Measurements from ENCODE around the gene EFCC1.
"Not testable (repeated sequence)": the region's sequence is repeated elsewhere in the genome, so short reads cannot be mapped to it uniquely, and the experiment has no call there.

EFCC1 gene

DNA sequence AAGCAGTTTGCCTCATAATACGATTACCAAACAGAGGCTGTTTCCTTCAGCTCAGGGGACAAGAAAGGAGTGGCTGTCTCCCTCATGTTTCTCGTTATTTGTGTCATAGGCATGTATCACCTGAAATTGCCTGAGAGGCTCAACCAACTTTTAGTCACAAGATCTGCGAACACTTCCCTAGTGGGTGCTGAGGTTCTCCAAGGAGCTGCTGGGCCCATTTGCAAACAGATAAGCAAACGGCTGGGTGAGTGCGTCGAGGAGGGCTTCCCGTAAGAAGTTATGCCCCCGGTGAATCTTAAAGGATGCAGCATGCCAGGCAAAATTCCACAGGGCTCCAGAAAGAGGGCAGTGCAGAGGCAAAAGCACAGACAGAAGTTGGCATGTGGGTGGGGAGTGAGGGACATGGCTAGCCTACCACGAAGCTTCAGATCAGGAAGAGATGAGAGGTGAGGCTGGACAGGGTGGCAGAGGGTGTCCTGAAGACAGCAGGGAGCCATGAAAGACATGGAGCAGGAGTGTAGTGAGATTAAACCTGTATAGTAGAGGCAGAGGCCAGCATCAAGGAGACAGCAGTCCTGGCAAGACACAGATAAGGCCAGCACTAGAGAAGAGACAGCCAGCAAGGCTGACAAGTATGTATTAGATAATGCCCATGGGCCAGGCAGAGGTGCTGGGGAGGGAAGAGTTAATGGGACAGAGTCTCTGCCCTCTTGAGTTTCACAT, 55.5 kb downstream of the EFCC1 start:
- DNase-seq (ENCODE audit: low spot score), result no peak

DNA sequence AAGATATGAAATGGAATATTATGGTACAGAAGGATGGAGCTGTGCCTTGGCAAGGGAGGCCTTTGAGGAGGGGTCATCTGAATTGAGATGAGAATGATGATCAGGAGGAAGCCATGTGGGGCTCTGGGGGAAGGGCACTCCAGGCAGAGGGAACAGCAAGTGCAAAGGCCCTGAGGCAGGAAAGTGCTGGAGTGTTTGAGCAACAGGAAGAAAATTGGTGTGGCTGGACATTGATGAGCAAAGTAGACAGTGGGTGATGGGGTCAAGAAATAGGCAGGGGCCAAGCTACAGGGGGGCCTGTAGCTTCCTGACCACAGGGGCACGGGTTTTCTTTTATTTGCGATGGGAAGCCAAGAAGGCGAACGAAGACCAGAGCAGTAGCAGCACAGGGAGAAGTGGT, 56.1 kb downstream of the EFCC1 start:
- DNase-seq (ENCODE audit: low spot score), result no peak

DNA sequence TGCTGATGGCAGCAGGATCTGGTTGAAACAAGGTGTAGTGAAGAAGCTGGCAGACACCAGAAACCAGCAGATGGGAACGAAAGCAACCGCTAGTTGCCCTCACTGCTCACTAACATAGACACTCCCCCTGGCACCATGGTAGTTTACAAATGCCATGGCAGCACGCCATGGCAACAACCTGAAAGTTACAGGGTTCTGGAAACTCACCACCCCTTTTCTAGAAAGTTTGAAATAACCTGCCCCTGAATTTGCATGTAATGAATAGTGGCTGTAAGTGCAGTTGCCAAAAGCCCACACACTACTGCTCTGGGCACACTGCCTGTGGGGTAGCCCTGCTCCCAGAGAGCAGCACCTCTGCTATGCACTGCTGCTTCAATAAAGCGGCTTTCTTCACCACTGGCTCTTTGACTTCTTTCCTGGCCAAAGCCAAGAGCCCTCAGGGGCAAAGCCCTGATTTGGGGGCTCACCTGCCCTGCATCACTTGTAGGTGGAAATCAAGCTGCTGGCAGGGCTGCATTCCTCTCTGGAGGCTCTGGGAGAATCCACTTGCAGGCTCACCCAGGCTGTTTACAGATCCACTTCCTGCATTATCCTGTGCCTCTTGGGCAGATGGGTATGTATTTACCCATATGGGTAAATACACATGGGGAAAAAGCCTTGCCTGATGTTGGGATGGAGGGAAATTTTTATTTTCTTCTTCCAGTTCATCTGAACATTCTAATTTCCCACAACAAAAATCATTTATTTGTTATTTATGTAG, 57.5 kb downstream of the EFCC1 start:
- DNase-seq (ENCODE audit: low spot score), result peak; percentile 19

DNA sequence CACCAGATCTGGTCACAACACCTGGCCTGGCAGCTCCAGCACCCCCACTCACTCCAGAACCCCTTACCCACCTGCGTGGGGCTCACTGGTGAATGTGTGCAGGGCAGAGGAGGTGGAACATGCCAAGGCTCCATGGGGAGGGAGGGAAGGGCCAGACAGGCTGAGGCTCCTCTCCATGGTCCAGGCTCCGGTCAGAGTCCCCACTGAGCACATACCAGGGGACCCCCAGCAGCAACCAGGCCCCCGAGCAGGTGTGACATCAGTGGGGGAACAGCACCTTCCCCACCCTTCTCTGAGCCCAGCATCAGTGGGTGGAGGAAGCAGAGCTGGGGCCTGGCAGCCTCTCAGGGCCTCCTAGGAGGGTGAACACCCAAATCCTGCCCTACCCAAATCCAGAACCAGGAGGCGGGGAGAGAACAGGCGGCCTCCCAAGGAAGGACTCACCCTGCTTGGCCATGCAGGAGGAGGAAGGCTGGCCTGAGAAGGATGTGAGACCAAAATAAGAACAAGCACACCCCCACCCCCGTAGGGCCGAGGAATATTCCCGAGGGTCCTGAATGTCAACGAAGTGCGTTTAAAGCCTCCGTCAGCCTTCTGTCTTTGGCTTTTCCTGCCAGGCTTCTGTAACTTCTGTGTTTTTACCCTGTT, 58.3 kb downstream of the EFCC1 start:
- DNase-seq (ENCODE audit: low spot score), result no peak

DNA sequence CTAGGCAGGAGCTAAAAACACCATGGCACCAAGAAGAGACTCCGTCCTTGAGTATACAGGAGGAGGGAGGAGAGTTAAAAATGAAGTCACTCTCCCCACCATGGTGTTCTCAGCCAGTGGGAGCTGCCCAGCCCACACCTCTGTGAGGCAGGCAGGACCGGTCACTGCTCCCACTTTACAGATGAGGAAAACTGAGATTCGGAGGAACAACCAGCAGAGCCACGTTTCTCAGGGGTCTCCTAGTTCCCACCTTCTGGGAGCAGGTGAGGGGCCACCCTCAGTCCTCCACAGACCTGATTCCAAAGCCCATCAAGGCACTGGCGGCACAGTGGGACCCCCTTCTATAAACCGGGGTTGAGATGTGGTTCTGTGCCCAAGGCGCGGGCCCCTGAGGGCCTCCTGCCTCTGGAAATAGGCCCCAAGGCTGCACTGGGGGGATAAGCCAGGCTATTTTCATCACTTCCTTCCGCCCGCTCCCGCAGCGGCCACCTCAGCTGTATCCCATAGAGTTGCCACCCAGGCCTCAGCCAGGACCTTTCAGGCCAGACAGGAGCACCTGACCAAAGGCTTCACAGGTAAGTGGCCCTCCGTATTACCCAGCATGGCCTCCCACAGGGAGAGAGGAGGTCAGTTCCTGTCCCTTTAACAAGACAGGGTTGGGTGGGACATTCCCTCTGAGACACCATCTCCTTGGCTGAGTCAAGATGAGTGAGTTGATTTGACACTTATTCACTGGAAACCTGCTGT, 59.3 kb downstream of the EFCC1 start, which contains the start of gene GP9:
Gene GP9 (plus strand): TSS at position 504 of the 747 bp plus-strand sequence. CDS start 961 bp downstream, outside the sequence.
- no peak for DNase-seq (ENCODE audit: low spot score)

DNA sequence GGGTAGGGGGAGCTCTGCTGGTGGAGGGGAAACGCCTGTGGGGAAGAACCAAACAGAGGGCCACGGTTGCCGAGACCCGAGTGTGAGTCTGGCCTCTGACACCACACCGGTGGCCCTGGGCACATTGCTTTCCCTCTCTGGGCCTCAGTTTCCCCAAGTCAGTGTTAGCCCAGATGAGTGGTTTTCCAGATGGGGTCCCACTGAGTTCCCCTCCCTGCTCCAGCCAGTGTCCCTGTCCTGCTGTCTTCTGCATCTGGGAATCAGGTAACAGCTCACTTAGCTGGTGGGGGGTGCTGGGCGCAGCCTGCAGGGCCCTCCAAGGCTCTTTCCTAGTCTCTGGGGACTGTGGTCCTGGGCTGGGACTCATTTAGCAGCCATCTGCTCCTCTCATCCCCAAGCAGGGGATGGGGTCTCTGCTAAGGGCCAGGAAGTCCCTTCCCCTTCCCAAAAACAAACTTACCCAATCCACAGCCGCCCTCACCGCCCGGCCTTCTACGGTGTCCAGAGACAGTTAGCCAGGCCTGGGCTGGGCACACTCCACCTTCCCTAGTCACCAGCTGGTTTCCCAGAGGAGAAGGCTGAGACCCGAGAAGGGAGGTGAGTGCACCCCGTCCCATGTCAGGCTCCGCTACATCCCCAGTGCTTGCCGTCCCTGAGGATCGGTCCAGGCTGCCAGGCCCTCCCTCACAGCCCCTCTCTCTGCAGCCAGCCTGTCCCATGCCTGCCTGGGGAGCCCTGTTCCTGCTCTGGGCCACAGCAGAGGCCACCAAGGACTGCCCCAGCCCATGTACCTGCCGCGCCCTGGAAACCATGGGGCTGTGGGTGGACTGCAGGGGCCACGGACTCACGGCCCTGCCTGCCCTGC, 60.2 kb downstream of the EFCC1 start:
- no peak for DNase-seq (ENCODE audit: low spot score)

DNA sequence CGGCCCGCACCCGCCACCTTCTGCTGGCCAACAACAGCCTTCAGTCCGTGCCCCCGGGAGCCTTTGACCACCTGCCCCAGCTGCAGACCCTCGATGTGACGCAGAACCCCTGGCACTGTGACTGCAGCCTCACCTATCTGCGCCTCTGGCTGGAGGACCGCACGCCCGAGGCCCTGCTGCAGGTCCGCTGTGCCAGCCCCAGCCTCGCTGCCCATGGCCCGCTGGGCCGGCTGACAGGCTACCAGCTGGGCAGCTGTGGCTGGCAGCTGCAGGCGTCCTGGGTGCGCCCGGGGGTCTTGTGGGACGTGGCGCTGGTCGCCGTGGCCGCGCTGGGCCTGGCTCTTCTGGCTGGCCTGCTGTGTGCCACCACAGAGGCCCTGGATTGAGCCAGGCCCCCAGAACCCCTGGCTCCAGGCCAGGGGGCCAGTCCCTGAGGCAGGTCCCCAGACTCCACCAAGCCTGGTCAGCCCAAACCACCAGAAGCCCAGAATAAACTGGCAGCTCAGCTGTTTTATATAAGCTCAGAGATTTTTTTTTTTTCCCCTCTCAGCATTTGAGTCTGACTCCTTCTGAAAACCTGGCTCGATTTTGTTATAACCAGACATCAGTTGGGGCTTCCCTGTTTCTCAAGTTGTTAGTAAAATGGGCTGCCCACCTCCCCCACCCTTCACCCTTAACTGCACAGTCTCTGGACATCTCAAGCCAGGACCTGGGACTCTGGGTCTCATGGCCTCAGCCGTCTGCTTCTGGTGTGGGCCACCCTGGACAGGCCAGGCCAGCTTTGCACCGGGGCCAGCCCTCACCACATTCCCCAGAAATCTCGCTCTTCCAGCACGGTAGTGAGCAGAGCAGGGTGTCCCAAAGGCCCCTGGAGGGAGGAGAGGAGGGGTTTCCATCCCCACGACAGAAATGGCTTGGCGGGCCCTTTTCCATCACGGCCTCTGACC, 61.1 kb downstream of the EFCC1 start:
- DNase-seq (ENCODE audit: low spot score), result no peak

DNA sequence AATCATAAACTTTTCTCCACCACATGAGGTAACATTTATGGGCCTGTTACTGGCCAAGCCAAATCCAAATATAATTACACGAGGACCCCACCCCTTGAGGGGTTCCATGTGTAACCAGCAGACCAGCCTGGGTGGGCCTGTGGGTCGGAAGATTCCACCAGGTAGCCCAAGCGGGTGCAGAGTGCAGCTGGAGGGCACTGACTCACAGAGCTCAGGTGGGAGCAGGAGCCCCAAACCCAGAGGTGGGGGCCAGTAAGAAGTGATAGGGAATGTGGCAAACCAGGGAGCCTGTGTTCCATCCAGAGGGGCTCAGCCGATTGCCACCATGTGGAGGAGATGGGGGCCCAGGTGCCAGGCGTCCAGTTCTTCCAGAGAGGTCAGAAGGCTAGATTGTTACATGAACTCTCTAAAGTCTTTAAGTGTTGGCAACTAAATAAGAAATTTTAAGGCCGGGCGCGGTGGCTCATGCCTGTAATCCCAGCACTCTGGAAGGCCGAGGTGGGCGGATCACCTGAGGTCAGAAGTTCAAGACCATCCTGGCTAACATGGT, 62.1 kb downstream of the EFCC1 start:
- no peak for DNase-seq (ENCODE audit: low spot score)

DNA sequence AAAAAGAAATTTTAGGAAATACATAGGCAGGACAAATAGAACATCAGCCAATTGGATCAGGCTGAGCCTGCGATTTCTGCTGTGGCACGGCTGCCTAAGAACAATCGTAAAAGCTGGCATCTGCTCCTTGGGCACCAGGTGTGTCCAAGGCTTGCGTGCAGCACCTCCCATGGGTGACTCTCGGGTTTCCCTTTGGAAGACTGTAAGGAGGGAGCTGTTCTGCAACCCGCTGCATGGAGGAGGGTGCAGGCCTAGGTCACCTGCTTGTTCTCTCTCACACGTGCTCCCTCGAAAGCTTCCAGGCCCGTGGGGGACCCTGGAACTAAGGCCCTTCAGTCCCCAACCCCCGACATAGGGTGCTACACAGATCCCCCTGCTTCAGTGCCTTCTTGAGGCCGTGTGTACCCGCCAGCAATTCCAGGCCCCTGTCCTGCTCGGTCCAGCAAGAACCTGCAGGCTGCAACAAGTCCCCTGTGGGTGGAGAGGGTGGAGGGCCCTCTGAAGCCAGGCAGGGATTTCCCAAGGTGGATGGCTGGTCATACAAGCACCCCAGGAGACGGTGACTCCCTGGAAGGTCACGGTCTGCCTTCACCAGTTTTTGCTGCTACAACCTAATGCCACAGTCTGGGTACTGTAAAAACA, 62.9 kb downstream of the EFCC1 start:
- no peak for DNase-seq (ENCODE audit: low spot score)

DNA sequence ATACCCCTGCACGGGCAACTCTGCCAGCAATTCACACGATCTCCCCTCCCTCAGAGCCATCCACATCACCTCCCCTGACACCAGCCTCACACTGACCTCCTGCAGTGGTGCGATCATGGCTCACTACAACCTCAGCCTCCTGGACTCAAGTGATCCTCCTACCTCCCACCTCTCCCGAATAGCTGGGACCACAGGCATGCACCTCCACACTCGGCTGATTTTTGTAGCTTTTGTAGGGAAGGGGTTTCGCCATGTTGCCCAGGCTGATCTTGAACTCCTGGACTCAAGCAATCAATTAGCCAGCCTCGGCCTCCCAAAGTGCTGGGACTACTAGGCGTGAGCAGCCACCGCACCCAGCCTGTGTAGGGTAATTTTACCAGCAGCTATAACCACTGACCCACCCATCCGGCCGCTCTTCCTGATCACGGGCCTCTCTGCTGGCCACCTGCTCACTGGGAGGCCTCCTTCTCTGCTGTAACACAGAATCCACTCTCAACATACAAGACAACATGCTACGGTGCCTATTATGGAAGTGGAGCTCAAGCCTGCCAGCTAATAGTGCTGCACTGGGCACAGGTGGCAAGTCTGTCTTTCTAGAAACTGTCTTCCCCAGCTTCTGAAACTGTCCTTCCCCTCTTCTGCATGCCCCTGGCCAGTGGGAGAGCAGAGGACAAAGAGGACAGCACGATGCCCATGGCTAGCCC, 64.1 kb downstream of the EFCC1 start:
- no peak for DNase-seq (ENCODE audit: low spot score)

DNA sequence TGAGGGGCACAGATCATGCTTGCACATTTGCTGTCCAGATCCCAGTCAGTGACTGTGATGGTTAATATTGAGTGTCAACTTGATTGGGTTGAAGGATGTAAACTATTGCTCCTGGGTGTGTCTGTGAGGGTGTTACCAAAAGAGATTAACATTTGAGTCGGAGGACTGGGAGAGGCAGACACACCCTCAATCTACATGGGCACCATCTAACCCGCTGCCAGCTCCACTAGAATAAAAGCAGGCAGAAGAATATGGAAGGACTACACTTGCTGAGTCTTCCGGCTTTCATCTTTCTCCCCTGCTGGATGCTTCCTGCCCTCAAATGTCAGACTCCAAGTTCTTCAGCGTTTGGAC, 64.6 kb downstream of the EFCC1 start:
- no peak for DNase-seq (ENCODE audit: low spot score)

DNA sequence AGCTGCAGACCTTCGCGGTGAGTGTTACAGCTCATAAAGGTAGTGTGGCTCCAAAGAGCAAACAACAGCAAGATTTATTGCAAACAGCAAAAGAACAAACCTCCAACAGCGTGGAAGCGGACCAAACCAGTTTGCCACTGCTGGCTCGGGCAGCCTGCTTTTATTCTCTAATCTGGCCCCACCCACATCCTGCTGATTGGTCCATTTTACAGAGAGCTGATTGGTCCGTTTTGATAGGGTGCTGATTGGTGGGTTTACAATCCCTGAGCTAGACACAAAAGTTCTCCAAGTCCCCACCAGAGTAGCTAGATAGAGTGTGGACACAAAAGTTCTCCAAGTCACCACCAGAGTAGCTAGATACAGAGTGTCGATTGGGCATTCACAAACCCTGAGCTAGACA, 66.6 kb downstream of the EFCC1 start:
- not testable (repeated sequence) for DNase-seq (ENCODE audit: low spot score)

DNA sequence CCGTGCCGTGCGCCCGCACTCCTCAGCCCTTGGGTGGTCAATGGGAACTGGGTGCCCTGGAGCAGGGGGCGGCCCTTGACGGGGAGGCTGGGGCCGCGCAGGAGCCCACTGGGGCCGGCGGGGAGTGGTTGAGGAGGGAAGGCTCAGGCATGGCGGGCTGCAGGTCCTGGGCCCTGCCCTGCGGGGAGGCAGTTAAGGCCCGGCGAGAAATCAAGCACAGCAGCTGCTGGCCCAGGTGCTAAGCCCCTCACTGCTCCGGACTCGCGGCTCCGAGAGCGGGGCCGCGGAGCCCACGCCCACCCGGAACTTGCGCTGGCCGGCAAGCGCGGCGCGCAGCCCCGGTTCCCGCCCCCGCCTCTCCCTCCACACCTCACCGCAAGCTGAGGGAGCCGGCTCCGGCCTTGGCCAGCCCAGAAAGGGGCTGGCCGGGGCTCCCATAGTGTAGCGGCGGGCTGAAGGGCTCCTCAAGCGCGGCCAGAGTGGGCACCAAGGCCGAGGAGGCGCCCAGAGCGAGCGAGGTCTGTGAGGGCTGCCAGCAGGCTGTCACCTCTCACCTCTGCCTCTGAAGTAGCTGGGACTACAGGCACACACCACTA, 67.3 kb downstream of the EFCC1 start:
- DNase-seq (ENCODE audit: low spot score), result no peak

DNA sequence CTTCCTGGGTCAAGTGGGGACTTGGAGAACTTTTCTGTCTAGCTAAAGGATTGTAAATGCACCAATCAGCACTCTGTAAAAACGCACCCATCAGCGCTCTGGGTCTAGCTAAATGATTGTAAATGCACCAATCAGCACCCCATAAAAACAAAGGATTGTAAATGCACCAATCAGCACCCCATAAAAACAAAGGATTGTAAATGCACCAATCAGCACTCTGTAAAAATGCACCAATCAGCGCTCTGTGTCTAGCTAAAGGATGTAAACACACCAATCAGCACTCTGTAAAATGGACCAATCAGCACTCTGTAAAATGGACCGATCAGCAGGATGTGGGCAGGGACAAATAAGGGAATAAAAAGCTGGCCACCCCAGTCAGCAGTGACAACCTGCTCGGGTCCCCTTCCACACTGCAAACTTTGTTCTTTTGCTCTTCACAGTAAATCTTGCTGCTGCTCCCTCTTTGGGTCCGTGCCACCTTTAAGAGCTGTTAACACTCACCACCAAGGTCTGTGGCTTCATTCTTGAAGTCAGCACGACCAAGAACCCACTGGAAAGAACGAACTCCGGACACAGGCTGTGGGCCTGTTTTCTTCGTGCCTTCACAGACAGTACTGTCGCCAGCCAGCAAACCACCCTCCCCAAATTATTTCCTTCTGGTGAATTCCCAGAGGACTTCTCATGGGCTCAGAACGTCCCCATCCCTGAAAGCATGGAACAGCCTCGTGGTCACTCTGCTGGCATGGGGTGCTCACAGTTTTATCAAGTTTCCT, 68.4 kb downstream of the EFCC1 start:
- DNase-seq (ENCODE audit: low spot score), result not testable (repeated sequence)

DNA sequence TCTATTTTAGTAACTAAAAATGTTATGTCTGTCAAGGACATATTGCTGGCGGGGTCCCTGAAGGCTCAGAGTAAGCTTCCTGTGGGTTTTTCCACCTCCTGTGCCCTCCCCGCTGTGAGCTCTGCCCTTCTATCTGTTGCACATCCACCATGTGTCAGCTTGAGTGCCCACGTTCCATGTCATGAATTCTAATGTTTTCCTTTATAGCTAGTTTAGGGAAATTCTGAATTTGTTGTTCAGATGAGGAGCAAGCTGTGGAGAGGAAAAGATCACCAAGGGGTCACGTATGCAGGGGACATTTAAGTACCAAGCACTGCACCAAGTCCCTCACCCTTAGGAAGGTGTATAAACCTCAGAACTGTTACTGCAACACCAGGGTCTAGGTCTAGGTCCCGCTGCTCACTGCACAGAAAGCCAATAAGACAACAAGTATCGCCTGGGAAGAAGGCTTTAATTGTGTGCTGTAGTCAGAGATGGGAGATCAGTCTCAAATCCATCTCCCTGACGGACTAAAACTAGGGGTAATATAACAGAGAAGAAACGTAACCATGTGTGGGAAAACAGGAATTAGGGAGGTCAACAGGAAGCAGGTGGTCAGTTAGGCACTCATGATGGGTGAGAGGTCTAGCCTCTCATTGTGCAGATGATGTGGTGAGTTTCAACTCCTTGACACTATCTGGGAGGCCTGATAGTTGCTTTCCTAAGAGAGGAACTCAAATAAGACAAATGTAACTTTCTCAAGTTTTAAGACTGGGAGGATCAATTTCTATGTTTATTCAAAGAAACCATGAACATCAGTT, 69.2 kb downstream of the EFCC1 start:
- no peak for DNase-seq (ENCODE audit: low spot score)

DNA sequence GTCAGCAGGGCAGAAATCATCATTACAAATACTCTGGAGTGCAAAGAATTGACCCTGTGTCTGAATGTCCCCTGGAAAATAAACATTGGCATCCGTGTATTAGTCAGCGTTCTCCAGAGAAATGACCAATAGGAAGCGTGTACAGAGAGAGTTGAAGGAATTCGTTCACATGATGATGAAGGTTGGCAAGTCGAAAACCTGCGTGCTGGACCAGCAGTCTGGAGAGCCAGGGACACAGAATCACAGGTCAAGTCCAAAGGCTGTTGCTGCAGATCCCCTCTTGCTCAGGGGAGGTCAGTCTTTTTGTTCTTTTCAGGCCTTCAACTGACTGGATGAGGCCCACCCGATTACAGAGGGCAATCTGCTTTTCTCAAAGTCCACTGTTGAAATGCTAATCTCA, 76.1 kb downstream of the EFCC1 start:
- DNase-seq (ENCODE audit: low spot score), result no peak

DNA sequence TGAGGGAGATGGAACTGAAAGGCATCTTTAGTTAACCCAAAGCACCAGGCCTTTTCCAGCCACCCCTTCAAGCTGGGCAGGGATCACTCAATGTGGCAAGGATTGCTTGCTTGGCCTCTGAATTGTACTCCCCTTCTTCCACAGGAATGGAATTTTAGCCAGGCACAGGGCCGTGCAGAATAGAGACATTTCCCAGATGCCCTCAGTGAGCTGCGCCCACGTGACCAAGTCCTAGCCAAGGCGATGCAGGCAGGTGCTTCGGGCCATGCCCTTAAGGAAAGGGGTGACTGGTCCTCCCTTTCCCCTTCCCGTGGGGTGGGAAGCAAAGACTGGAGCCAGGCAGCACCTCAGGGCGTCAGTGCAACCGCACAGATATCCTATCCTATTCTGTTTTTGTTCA, 77.4 kb downstream of the EFCC1 start:
- no peak for DNase-seq (ENCODE audit: low spot score)
